ENCODE results near the gene PCDHGA1. TPM values are rescaled to one million over a fixed set of nuclear protein-coding genes. Genes with fewer than 3 reads are reported as not detected.

Gene PCDHGA1
- total RNA-seq, 6 experiments from 2014 or later, result 0.04 to 0.18 (median 0.12) TPM; not detected in 1

DNA sequence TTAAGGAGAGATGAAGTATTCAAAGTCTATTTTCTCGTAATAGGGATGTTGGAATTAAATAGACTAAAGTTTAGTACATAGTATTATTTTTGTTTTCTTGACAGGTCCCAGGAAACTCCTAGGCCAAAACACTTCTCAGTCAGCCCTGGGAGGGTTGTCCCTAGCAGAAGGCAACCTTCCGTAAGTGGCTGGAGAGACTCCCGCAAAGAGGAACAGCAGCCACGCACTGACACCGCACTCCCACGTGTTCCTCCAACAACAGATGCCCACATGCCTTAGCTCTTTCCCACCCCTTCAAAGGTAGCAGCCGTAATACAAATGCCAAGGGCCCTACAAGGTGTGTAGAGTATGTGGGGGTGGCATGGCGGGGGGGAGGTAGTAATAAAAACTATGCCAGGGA is 187.0 kb downstream of the PCDHGA1 start:
- Histone ChIP-seq H3K4me1 (peaks cover 0 to 15% (median 0%) of the 10 kb centered on the region in 4 donors), H3K9me3 (no peaks in the 10 kb centered on the region), H3K27me3 (no peaks in the 10 kb centered on the region), H3K4me3 (no peak overlapping the region), H3K36me3 (peaks cover 0 to 45% (median 14%) of the 10 kb centered on the region in 4 donors), H3K27ac (no peak overlapping the region)
- TF ChIP-seq, protein P1, sequence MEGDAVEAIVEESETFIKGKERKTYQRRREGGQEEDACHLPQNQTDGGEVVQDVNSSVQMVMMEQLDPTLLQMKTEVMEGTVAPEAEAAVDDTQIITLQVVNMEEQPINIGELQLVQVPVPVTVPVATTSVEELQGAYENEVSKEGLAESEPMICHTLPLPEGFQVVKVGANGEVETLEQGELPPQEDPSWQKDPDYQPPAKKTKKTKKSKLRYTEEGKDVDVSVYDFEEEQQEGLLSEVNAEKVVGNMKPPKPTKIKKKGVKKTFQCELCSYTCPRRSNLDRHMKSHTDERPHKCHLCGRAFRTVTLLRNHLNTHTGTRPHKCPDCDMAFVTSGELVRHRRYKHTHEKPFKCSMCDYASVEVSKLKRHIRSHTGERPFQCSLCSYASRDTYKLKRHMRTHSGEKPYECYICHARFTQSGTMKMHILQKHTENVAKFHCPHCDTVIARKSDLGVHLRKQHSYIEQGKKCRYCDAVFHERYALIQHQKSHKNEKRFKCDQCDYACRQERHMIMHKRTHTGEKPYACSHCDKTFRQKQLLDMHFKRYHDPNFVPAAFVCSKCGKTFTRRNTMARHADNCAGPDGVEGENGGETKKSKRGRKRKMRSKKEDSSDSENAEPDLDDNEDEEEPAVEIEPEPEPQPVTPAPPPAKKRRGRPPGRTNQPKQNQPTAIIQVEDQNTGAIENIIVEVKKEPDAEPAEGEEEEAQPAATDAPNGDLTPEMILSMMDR (IDR thresholded peaks at IDR 0.05), result no peak
- TF ChIP-seq POLR2A (IDR thresholded peaks at IDR 0.05), result no peak
- intact Hi-C loops (cut with DNase I), result no loop called here
- 69% methylated on average over 8 of the region's 8 CpGs for WGBS (ENCODE audit: insufficient coverage, low coverage, low lambda C conversion rate, missing lambda C conversion rate)
- ATAC-seq, result no peak
- peak in 1 of 3 donors; percentile 36 for DNase-seq

DNA sequence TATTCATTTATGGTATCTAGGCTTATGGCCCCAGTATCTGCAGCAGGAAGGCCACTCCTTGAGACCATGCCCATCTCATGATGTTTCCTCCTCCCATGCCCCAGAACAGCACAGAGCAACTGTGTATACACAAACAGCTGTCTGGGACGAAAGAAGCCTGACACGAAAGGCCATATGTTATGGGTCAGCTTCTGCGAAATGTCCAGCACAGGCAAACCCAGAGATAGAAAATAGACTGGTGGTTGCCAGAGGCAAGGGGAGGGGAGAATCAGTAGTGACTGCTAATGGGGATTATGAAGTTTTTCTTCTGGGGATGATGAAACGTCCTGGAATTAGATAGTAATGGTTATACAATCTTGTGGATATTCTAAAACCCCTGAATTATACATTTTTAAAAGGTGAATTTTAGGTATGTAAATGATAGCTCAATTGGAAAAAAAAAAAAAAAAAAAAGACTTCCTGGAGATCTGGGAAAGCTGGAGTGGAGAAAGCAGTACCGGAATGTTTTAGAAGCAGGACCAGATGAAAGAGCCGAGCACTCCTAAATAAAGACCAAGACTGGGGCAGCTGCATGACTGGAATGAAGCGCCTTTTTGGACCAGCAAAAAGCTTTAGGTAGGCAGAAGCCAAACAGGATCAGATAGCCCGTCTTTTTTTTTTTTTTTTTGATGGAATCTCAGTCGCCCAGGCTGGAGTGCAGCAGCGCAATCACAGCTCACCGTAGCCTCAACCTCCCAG is 187.7 kb downstream of the PCDHGA1 start:
- Histone ChIP-seq H3K4me1 (peaks cover 0 to 8% (median 0%) of the 10 kb centered on the region in 4 donors), H3K36me3 (peaks cover 0 to 51% (median 16%) of the 10 kb centered on the region in 4 donors), H3K27ac (no peak overlapping the region), H3K9me3 (no peaks in the 10 kb centered on the region), H3K27me3 (no peaks in the 10 kb centered on the region), H3K4me3 (no peak overlapping the region)
- TF ChIP-seq, protein P1 (IDR thresholded peaks at IDR 0.05), result no peak
- TF ChIP-seq POLR2A (IDR thresholded peaks at IDR 0.05), result no peak
- 79% methylated on average over 11 of the region's 11 CpGs for WGBS (ENCODE audit: insufficient coverage, low coverage, low lambda C conversion rate, missing lambda C conversion rate)
- intact Hi-C loops (cut with DNase I), result no loop called here
- ATAC-seq (no peak), DNase-seq (peak in 1 of 3 donors; percentile 36)

DNA sequence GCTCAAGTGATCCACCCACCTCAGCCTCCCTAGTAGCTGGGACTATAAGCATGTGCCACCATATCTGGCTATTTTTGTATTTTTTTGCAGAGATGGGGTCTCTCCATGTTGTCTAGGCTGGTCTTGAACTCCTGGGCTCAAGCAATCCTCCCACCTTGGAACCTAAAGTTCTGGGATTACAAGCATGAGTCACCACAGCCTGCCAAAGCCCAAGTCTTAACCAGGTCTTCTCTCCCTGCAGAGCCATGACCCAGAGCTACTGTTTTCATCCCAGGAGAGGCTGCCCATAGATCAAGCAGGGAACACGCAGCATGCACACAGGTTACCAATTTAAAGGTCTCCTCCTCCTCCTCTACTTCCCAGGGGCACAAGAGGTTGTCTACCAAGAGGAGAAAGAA is 188.3 kb downstream of the PCDHGA1 start:
- no peak overlapping the region for H3K27ac ChIP-seq
- no peaks in the 10 kb centered on the region for H3K27me3 ChIP-seq
- H3K4me1 ChIP-seq, result peaks cover 0 to 4% (median 0%) of the 10 kb centered on the region in 4 donors
- no peak for TF ChIP-seq POLR2A (IDR thresholded peaks at IDR 0.05)
- TF ChIP-seq, protein P1 (IDR thresholded peaks at IDR 0.05), result no peak
- no peaks in the 10 kb centered on the region for H3K9me3 ChIP-seq
- intact Hi-C loops (cut with DNase I), result no loop called here
- ATAC-seq, result no peak
- H3K36me3 ChIP-seq, result peaks cover 0 to 57% (median 18%) of the 10 kb centered on the region in 4 donors
- WGBS (ENCODE audit: insufficient coverage, low coverage, low lambda C conversion rate, missing lambda C conversion rate), result 100% methylated on average over 1 of the region's 1 CpG
- DNase-seq, result no peak
- H3K4me3 ChIP-seq, result no peak overlapping the region

DNA sequence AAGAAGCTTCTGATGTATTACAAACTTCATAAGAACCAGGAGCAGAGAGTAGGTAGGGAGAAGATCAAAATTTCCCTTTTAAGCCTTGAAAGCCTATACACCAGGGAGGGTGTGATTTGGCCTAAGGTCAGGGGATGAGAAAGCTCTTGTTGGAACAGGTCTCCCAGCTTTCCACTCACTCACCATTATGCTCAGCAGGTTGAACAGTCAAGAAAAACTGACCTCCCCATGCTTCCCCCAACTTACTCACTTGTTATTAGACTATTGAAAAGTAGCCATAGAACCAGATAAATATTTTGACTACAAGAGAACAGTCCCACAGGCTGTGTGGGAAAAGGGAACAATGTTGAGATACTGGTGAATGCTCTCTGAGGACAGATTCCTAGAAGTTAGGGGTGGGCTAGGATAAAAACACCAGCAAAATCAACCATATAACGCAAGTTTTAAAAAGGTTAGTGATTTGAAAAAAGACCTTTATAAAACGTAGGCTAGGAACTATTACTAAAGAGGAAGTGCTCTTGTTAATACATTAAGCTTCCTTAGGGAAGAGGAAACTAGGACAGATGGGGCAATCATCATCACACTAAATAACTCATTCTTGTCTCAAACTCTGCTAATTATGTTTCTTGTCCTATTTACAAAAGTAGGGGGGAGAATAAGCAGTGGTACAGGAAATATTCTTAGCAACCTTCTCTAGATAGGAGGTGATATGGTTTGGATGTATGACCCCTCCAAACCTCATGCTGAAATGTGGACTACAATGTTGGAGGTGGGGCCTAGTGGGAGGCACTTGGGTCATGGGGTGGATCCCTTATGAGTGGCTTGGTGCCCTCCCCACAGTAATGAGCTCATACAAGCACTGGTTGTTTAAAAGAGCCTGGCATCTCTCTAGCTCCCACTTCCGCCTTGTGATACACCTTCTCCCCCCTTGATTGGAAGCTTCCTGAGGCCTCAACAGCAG is 189.6 kb downstream of the PCDHGA1 start:
- 53% methylated on average over 2 of the region's 3 CpGs for WGBS (ENCODE audit: insufficient coverage, low coverage, low lambda C conversion rate, missing lambda C conversion rate)
- no peaks in the 10 kb centered on the region for H3K9me3 ChIP-seq
- peaks cover 0 to 65% (median 20%) of the 10 kb centered on the region in 4 donors for H3K36me3 ChIP-seq
- H3K27me3 ChIP-seq, result no peaks in the 10 kb centered on the region
- H3K27ac ChIP-seq, result peak overlapping the region in 1 of 3 donors; percentile 49
- H3K4me3 ChIP-seq, result no peak overlapping the region
- TF ChIP-seq, protein P1 (IDR thresholded peaks at IDR 0.05), result no peak
- TF ChIP-seq POLR2A (IDR thresholded peaks at IDR 0.05), result no peak
- no peak for ATAC-seq
- no peak for DNase-seq
- H3K4me1 ChIP-seq, result peaks cover 0 to 12% (median under 1%) of the 10 kb centered on the region in 4 donors
- intact Hi-C loops (cut with DNase I), result loop anchor here in 1 of 2 donors (10.0 kb wide), 1 partner anchor 45 kb away; the partner anchor contains the start of gene PCDHGC3

Data from right lobe of liver (tissue), 6 donors.